Measurements from ENCODE around the gene CEPT1. TPM values are rescaled to one million over a fixed set of nuclear protein-coding genes. Genes with fewer than 3 reads are reported as not detected.
"Not testable (repeated sequence)": the region's sequence is repeated elsewhere in the genome, so short reads cannot be mapped to it uniquely, and the experiment has no call there.

CEPT1 gene
- total RNA-seq (2014; rRNA removed; shearing (Covaris generic)) = 31.0 and 39.4 TPM in 2 replicates

- H3K4me3 ChIP-seq = peak within 1 kb of the TSS; percentile 89
- peak within 1 kb of the TSS; percentile 86 for H3K27ac ChIP-seq
- DNase-seq = peak; percentile 96 to 97
- H3K36me3 ChIP-seq = peaks cover 15% of the 10 kb centered on the region; the same call in 1 of the 2 replicates
- no peaks in the 10 kb centered on the region for H3K9me3 ChIP-seq (replicated peaks)
- H3K4me1 ChIP-seq = peaks cover 4% of the 10 kb centered on the region; the same call in 1 of the 2 replicates
- no peaks in the 10 kb centered on the region for H3K27me3 ChIP-seq
These were observed at the start of gene CEPT1, which contains the start of gene DRAM2 for GRCh38 chr1:111139956-111140679. TSS of gene CEPT1 (plus strand) at chr1:111140223. CDS start at chr1:111147715, 7,492 bp downstream. TSS of gene DRAM2 (minus strand) at chr1:111140093. CDS start at chr1:111131554, 8,539 bp downstream.

GRCh38 chr1:111095421-111095820 lies 44.6 kb upstream of the CEPT1 start:
- H3K4me3 ChIP-seq; H3K36me3 ChIP-seq; H3K27me3 ChIP-seq; H3K27ac ChIP-seq; DNase-seq; H3K9me3 ChIP-seq (replicated peaks); H3K4me1 ChIP-seq: not testable (repeated sequence)

- Histone ChIP-seq H3K4me1 (no peaks in the 10 kb centered on the region), H3K27ac (no peak overlapping the region), H3K4me3 (no peak overlapping the region), H3K36me3 (no peaks in the 10 kb centered on the region), H3K9me3 (replicated peaks) (0 out of 2 replicates have a peak, but pooled peaks cover 3% of the 10 kb centered on the region), H3K27me3 (no peaks in the 10 kb centered on the region)
- no peak for DNase-seq
These were observed 42.5 kb upstream of the CEPT1 start for GRCh38 chr1:111097356-111098099.

DNA sequence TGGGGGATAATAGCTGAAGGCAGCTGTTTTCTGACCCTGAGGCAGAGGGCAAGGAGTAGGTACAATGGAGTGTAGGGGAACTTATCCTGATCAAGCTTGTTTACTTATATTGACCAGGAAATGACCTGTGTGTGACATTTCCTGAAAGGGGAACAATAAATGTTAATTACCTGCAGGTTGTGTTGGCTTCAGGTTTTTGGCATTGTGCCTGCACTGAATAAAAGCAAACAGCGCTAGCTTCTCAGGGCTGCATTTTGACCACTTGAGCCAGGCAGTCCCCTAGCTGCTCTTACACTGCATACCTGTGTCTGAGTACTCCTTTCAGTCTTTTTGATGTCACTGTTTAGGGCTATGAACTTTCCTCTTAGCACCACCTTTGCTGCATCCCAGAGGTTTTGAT lies 40.7 kb upstream of the CEPT1 start:
- no peaks in the 10 kb centered on the region for H3K36me3 ChIP-seq
- no peak overlapping the region for H3K27ac ChIP-seq
- H3K4me1 ChIP-seq = no peaks in the 10 kb centered on the region
- no peak overlapping the region for H3K4me3 ChIP-seq
- H3K27me3 ChIP-seq = no peaks in the 10 kb centered on the region
- no peak for DNase-seq
- H3K9me3 ChIP-seq (replicated peaks) = 0 out of 2 replicates have a peak, but pooled peaks cover 3% of the 10 kb centered on the region

DNA sequence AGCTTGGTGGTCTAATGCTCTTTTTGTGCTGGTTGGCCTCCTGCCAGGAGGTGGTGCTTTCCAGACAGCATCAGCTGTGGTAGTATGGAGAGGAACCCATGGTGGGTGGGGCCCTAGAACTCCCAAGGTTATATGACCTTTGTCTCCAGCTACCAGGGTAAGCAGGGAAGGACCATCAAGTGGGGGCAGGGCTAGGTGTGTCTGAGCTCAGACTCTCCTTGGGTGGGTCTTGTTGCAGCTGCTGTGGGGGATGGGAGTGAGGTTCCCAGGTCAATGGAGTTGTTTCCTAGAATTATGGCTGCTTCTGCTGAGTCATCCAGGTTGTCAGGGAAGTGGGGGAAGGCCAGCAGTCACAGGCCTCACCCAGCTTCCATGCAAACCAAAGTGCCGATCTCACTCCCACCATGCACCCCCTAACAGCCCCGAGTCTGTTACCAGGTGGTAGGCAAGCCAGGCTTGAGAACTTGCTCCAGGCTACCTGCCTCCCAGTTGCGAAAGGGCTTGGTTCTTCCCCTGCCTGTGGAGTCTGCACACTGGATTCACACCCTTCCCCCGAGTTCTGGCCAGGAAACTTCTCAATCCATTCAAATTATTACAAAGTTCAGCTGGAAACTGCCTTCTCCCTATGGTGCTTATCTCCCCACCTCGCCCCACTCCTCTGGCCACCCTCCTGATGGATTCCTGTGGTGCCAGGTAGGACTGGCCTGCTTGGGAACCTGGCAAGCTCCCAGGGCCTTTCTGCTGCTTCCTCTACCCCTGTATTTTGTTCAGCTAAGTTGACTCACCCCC lies 38.0 kb upstream of the CEPT1 start:
- no peaks in the 10 kb centered on the region for H3K9me3 ChIP-seq (replicated peaks)
- DNase-seq = no peak

DNA sequence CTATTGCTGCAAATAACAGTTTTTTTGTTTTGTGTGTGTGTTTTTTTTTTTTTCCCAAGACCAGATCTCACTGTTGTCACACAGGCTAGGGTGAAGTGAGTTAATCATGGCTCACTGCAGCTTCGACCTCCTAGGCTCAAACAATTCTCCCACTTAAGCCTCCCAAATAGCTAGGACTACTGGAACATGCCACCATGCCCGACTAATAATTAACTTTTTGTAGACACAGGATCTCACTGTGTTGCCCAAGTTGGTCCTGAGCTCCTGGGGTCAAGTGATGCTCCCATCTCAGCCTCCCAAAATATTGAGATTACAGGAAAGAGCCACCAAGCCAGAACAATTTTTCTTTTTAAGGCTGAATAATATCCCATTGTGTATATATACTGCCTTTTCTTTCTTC lies 35.0 kb upstream of the CEPT1 start:
- Histone ChIP-seq H3K27ac (no peak overlapping the region), H3K9me3 (replicated peaks) (peaks cover 4% of the 10 kb centered on the region; the same call in 1 of the 2 replicates), H3K36me3 (no peaks in the 10 kb centered on the region), H3K4me1 (no peaks in the 10 kb centered on the region), H3K27me3 (no peaks in the 10 kb centered on the region), H3K4me3 (no peak overlapping the region)
- DNase-seq = no peak

More for the DNA sequence above, 38.0 kb upstream of the CEPT1 start:
- Histone ChIP-seq H3K4me3 (no peak overlapping the region), H3K4me1 (no peaks in the 10 kb centered on the region), H3K36me3 (no peaks in the 10 kb centered on the region), H3K27ac (no peak overlapping the region), H3K27me3 (no peaks in the 10 kb centered on the region)

DNA sequence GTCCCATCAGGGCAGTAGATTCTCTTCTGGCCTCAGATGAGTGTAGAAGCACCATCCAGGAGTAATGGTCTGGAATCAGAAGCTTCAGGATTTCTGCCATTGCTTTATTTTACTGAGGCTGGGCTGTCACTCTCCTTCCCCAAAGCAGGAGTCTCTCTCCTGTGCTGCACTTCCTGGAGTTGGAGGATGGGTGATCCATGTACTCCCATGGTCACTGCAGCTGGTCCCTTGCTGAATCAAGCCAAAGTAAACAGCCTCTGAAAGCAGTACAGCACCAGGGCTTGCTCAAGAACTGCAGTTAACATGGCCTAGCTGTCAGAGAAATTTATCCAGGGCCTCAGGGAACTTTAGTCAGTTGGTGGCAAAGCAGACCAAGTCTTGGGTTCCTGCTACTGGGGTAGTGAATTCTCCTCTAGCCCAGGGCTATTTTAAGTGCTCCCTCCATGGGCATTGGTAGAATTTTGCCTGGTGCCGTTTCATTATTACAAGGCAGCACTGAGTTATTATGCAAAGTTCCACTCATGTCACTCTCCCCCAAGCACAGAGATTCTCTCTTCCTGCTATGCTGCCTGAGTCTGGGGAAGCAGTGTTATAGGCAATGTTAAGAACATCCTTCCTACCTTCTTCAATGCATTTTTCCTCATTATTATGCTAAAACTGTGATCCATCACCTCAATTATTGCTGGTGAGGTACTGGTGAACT lies 29.7 kb upstream of the CEPT1 start:
- no peak overlapping the region for H3K27ac ChIP-seq
- H3K9me3 ChIP-seq (replicated peaks) = peaks cover 4% of the 10 kb centered on the region; the same call in 1 of the 2 replicates
- H3K27me3 ChIP-seq = no peaks in the 10 kb centered on the region
- H3K4me3 ChIP-seq = no peak overlapping the region
- no peak for DNase-seq
- H3K4me1 ChIP-seq = no peaks in the 10 kb centered on the region
- no peaks in the 10 kb centered on the region for H3K36me3 ChIP-seq

- Histone ChIP-seq H3K27me3 (no peaks in the 10 kb centered on the region), H3K9me3 (replicated peaks) (no peaks in the 10 kb centered on the region), H3K27ac (no peak overlapping the region), H3K4me3 (no peak overlapping the region), H3K36me3 (peaks cover 25% of the 10 kb centered on the region), H3K4me1 (no peaks in the 10 kb centered on the region)
- DNase-seq = no peak
These were observed 23.5 kb upstream of the CEPT1 start for GRCh38 chr1:111116496-111116895.

DNA sequence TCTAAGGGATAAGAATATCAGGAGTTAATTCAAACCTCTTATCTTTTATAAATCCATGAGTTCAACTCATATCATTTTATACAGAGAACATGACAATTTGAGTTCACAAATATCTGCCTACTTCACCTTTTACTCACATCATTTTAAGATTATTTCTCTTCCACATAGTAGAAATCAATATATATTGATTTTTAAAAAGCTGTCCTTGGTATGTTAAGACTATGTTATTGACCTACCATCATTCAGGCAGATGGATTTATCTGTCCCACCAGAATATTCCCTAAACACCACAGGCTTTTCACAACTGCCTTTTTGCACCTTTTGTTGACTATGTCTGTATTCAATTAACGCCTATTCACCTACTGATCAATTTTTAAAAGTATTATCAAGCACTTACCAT lies 13.7 kb upstream of the CEPT1 start:
- Histone ChIP-seq H3K27ac (no peak overlapping the region), H3K4me3 (no peak overlapping the region), H3K27me3 (no peaks in the 10 kb centered on the region), H3K9me3 (replicated peaks) (no peaks in the 10 kb centered on the region), H3K4me1 (no peaks in the 10 kb centered on the region), H3K36me3 (peaks cover 32% of the 10 kb centered on the region)
- DNase-seq = no peak

DNA sequence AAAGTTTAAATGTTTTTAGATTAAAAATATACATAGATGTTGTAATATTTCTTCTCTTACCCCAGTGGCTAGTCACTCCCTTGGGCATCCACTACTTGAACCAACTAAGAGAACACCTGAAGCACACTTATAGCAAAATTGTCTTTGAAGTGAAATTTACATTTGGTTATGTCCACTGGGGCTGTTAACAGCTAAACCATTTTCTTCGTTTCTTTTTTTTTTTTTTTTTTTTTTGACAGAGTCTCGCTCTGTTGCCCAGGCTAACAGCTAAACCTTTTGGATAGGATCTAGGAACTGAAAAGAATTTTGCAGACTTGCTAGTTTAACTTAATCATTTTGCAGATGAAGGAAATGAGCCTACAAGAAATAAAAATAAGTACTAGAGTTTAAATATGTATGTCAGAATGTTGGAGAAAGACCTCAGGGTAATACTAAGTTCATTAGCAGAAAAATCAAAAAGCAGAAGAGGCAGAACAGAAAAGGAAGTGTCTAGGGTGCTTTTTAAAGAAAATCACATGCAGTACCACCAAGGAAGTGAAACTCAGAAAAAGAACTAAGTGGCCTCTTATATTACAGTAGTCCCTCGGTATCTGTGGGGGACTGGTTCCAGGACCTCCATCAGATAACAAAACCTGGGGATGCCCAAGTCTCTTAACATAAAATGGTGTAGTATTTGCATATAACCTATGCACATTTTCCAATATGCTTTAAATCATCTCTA lies 11.9 kb upstream of the CEPT1 start:
- DNase-seq = no peak
- Histone ChIP-seq H3K36me3 (peaks cover 32% of the 10 kb centered on the region), H3K9me3 (replicated peaks) (no peaks in the 10 kb centered on the region), H3K4me1 (no peaks in the 10 kb centered on the region), H3K27ac (no peak overlapping the region), H3K4me3 (no peak overlapping the region), H3K27me3 (no peaks in the 10 kb centered on the region)

DNA sequence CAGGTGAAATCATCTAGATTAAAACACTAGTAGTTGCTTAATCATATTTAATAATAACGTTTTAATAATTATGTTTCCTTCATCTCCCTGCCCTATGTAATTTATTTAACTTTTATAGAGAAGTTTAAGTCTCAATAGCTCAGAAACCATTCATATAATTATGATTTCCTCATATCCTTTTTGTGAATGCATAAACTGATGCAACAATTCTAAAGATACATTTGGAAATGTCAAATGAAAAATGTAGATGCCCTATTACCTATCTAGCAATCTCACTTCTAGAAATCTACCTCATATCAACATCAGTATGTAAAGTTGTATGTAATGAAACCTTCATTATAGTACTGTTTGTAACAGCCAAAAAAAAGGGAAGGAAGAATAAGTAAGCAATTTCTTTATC lies 10.6 kb upstream of the CEPT1 start:
- Histone ChIP-seq H3K27ac (no peak overlapping the region), H3K4me1 (no peaks in the 10 kb centered on the region), H3K36me3 (peaks cover 32% of the 10 kb centered on the region), H3K27me3 (no peaks in the 10 kb centered on the region), H3K9me3 (replicated peaks) (no peaks in the 10 kb centered on the region), H3K4me3 (no peak overlapping the region)
- no peak for DNase-seq

- Histone ChIP-seq H3K36me3 (peaks cover 23% of the 10 kb centered on the region), H3K4me3 (no peak overlapping the region), H3K27ac (no peak overlapping the region), H3K9me3 (replicated peaks) (no peaks in the 10 kb centered on the region), H3K4me1 (no peaks in the 10 kb centered on the region), H3K27me3 (no peaks in the 10 kb centered on the region)
- DNase-seq = no peak
These were observed 8.3 kb upstream of the CEPT1 start for GRCh38 chr1:111131693-111132092.

- no peaks in the 10 kb centered on the region for H3K9me3 ChIP-seq (replicated peaks)
- H3K27ac ChIP-seq = no peak overlapping the region
- H3K27me3 ChIP-seq = no peaks in the 10 kb centered on the region
- no peak overlapping the region for H3K4me3 ChIP-seq
- peaks cover 25% of the 10 kb centered on the region for H3K36me3 ChIP-seq
- no peak for DNase-seq
- H3K4me1 ChIP-seq = peaks cover 3% of the 10 kb centered on the region; the same call in 1 of the 2 replicates
These were observed 6.2 kb upstream of the CEPT1 start for GRCh38 chr1:111133866-111134265.

Measured in SJCRH30 (cell line).